Measurements from ENCODE around the gene MEAK7.

Gene MEAK7

DNA sequence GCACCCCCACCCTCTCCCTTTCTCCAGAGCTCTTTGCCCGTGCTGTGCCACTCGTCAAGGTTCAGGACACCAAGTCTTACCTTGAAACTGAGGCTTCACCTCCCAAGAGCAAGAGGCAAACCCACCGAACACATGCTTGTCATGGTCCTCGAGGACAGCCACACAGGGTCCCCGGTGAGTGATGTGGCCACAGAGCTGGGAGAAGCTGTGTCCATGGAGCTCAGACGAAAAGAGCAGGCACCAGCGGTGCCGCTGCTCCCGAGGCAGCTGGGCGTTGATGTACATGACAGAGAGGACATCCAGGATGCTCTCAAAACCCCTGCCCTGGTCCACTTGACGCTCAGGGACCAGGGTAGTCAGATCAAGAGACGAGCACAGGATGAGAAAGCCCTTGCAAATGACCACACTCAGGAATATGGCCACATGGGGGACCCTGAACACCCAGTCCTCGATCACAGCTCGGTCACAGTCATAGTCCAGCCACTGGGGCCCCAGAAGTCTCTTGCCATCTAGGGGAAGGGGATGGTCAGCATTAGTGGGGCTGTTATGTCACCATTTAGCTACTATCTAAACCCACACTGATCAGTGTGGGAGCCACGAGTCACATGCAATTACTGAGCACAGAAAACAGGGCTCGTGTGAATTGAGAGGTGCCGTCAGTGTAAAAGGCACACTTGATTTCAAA lies 17.8 kb downstream of the MEAK7 start:
- DNase-seq (ENCODE audit: low spot score) = no peak

DNA sequence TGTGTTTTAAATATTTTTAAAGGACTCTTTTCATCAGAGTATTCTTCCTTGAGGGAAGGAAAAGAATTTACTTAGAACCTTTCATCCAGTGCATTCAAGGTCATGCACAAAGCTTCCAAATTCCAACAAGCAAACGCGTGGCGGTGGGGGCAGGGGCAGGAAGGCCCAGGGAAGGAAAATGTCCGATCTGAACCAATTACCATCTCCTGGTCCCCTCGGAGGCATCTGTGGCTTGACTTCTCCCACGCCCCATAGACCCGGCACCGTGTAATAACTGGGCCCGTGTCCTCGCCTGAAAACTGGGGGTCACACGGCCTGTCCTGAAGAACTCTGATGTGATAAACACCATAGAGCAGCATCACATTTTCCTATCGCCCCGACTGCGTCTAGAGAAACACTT lies 18.3 kb downstream of the MEAK7 start:
- DNase-seq (ENCODE audit: low spot score) = no peak

DNA sequence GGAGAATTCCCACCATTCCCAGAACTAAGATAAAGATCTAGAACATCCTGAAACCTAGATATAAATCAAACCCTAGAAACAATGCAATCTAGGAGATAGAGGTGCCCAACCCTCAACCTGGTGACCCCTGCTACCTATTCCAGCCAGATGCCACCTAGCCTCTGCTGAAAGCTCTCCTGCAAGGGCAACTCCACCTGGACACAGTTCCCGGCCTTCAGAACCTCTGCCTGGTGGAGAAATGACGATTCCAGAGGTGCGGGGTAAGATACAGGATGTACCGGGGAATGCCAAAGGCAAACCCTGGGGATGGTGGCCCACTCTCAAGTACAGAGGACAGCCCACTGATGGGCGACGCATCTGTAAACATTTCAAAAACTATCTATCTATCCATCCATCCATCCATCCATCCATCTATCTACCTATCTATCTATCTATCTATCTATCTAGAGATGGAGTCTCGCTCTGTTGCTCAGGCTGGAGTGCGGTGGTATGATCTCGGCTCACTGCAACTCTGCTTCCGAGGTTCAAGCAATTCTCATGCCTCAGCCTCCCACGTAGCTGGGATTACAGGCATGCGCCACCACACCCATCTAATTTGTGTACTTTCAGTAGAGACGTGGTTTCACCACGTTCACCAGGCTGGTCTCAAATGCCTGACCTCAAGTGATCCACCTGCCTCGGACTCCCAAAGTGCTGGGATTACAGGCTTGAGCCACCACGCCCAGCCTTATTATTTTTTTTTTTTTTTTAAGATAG lies 19.0 kb downstream of the MEAK7 start:
- DNase-seq (ENCODE audit: low spot score) = no peak

DNA sequence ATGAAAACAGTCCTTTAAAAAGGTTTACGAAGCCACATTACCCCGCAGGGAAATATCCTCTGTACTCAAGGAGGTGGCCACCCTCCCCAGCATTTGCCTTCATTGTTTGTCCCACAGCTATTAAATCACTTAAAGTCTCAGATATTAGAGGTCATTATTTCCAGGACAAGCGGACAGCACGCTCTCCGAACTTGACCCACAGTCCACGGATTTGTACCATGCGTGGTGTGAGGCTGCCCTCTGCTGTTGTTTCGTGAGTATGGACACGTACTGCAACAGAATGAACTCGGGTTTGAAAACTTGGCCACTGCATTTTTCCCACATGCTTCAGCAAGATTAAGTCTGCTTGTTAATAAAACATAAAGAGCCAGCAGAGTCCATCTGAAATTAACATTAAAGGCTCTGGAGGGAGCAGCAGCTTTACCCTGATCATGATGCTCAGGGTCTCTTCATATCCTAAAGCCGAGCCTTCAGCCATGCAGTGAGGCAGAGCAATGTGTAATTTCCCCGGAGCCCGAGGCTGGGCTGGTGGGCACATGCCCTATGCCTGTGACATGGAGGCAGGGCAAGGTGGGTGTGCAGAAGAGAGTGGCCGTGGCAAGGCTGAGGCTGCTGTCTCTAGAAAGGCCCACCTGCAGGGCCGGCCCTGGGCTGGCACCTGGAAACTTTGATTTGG lies 19.7 kb downstream of the MEAK7 start:
- peak; percentile 27 for DNase-seq (ENCODE audit: low spot score)

DNA sequence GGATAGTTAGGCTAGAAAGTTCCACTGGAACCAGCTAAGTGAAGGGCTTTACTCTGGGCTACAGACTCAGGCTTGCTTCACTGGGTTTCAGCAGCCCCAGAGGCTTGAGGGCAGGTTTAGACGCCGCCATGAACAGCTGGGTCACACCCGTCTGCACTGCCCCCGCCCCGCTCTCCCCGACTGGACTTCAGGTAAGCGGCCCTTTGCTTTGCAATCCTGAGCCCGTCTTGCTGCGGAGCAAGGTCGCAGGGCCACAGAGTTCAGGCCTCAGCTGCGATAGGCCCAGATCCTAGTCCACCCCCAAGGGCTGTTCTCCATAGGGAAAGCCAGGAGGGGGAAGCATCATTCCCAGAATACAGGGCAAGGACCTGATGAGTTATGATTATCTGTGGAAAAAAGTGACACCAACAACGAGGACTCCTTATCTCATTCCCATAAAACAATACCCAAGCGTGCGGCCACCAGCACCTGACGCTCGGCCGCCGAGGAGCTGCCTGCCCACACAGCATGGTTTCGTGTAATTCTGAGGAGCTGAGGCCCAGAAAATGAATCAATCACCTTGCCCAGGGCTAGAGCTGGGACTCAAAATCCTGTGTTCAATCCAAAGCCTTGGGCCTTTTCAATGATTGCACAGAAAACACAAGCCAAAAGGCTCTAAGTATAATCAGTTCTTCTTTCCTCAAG lies 20.4 kb downstream of the MEAK7 start:
- DNase-seq (ENCODE audit: low spot score) = no peak

DNA sequence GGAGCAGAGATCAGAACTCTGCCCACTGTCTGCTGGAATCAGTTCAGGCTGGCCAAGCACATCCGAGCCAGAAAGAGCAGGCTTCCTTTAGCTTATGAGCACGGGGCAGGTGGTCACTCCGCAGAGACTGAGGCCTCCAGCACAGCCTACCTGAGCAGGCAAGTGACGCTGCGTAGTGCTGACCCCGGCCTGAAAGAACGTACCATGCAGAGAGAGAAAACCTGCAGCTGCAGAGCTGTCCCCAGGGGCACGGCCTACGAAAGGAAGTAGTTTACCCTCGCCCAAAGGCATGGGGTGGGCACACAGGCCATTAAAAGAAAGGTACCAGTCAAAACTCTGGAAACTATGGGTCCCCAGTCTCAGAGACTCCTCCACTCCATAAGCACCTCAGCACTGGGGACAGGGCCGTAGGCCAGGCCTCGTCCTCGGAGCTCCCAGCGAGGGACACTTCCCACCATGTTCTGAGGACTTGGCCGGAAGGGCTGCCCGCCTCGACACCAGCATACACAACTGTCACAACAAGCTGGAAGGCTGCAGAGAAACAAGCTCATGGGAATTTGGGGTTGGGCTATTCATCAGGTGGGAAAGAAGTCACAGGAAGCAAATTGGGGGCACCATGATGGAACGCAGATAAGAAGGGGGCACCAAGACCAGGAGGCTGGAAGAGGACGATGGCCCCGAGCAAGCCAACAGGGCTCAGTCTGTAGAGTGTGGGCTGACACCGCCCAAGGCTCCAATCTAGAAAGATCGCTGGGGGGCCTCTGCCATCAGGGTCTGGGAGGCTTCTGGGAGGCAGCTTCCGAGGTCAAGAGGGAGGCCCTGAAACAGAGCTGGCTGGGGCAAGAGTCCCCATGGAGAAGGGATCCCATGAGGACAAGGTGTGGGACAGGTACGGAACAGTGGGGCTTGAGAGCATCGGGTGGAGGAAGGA lies 21.2 kb downstream of the MEAK7 start:
- DNase-seq (ENCODE audit: low spot score) = no peak

DNA sequence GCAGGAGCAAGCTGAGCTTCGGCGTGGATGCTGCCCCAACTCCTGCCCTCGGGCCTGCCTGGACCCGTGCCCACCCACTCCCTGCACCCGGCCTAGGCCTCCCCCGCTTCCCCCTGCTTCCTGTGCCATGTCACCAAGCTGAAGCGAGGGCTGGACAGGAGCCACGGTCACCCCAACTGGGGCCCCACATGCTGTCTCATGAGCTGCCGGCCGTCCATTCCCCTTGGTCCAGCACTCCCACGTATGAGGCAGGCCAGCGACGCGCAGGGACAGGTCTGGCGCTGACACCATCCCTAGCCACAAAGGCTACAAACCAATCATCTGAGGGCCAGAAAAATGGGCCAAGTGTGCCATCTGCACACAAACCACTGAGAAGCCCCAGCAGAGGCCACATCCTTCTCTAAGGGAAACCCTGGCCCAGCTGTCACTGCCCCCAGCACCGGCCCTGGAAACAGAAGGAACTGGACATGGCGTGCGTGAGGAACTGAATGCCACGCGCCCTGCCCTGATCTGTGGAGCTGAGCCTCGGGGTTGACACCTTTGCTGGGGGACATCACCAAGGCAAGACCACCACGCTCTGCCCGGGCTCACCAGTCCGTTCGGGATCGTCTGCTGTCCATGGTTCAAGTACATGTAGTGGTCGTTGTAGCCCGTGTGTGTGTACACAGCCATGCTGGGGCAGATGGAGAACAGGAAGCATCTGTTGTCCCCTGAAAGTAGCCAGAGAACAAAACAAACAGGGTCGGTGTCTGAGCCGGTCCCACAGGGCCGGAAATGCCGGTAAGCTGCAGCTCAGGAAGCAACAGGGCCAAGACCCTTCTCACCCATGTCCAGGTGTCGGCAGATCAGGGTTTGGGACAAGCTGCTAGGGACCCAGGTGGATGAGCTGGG lies 22.2 kb downstream of the MEAK7 start:
- no peak for DNase-seq (ENCODE audit: low spot score)

DNA sequence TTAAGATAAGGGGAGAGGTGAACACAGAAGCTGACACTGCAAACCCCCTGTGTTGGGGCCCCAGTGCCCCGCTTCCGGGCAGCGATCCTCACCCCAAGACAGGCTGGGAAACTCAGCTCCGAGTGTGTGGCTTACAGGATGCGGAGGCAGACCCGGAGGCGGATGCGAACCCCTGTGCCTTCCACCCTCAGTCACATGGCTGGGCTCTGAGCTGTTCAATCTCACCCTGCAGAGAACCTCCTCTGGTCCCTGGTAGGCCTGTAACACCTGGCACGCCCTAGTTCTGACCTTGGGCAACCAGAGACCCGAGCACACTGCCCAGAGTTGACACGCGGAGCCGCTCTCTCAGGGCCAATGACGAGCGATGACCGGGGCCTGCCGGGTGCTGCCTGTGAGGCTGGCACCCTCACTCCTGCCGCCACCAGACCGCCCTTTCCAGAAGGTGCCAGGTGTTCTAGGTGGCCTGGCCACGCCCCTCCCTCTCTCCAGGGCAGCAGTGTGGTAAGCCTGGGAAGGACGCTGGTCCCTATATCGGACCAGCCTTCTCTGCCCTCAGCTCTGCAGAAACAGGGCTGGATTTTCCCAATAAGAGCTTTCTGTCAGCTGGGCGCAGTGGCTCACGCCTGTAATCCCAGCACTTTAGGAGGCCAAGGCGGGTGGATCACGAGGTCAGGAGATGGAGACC lies 23.3 kb downstream of the MEAK7 start:
- no peak for DNase-seq (ENCODE audit: low spot score)

DNA sequence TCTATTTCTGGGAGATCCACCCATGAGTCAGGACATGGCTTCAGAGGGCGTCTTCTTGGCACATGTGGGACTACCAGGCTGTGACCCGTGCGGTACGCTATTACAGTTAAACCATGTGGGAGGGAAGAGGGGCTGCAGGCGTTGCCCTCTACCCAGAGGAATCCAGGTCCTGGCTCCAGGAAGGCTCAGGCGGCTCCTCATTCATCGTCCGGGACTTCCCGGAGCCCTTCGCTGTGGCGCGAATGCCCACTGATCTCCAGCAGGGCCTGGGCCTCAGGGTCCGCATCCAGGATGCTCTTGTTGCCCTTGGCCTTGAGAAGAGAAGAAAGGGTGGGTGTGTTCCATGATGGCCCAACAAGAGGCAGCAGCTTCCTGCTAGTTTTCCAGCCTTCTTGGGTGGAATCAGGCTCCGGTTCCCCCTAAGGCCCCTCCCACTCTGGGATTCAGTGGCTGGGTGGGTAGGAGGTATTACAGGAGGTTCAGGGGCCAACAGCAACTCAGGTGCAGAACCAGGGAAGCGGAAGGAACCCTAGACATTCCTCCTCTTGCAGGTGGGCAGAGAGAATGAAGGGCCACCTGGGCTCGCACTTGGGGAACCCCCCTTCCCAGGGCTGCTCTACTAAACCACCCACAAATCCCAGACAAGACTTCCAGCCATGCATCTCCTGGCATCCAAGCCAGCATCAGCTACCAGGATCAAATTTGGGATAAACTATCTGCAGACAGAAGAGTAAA lies 24.6 kb downstream of the MEAK7 start:
- no peak for DNase-seq (ENCODE audit: low spot score)

DNA sequence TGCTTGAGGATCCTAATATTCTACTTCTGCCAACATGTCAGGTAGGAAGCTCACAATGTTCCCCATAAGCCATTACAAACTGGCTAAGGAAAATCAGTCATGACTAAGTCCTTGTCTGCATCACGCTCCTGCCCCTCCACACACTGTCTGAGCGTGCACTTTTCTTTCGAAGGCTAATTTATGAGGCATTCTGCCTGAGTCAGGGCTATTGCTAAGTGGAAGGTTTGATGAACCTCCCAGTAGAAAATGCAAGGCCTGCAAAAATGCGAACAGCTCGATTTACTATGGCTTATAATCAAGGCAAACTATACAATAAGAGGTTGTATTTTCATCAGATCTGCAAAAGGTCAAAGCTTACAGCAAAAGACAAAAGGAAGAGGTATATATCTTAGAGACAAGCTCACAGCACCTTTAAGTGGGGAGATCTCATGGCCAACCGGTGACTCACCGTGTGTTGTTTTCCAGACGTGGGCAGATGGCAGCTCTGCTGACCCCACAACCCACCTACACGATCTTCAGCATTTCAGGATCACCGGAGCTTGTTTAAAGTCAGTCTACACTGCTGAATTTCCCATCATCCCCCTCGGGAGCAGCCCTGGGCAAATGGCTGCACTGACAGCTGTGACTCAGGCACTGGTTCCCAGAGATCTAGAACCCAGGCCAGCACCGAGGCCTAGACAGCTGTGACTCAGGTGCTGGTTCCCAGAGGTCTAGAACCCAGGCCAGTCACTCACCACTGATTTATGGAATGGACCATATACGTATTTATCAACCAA lies 26.1 kb downstream of the MEAK7 start:
- DNase-seq (ENCODE audit: low spot score) = no peak

DNA sequence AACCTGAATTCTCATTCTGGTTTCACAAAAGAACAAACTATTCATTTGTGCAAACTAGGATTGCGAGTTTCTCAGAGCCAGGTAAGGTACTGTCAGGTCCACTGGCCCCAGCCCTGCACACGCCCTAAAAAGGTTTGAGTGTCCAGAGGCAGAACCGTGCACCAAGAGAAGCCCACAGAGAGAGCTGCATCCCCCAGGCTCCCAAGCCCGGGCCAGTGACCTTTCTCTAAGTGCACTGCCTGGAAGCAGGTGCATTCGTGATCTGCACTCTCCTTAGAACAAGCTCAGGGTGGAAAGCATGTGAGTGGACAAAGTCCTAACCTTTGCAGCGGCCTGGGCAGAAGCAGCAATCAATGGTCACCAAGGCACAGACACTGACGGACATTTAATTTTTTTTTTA lies 26.8 kb downstream of the MEAK7 start:
- no peak for DNase-seq (ENCODE audit: low spot score)

DNA sequence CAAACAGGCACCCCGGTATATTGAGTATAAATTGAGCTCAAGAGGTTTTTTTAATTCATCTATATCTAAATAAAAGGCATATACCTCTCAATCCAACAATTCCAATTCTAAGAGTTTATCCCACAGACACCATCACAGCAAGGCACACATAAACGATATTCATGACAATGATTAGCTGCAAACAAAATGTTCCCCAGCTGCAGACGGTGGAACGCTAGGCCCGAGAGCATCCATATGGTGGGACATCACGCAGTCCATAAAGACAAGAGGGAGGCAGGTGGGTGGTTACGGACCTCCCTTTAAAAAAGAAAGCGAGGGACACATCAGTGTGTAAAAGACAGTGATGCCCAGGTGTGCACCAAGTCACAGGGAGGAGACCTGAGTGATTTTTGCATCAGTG lies 28.1 kb downstream of the MEAK7 start:
- DNase-seq (ENCODE audit: low spot score) = no peak

DNA sequence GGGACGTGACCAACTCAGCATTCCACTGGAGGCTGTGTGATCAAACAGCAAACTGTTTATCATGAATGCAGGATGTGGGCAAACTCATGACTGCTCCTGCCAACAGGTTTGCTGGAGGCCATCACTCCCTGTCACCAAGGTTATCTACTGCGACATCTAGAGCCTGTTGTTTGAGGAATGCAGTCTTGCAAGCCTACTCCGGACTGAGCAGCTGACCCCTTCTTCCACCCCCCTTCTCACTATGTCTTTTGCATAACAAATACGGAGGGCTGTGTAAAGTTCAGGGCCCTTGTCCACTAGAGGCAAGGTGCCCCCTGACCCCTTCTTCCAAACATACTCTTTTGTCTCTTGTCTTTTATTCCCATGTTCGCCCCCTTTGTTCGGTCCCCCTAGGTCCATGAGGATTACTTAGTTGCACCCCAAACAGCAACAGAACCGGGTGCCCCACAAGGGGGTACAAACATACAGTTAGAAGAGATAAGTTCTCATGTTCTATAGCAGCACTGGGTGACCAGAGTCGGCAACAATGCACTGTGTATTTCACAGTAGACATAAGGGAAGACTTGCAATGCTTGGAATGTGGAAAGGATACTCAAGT lies 28.7 kb downstream of the MEAK7 start:
- DNase-seq (ENCODE audit: low spot score) = no peak

DNA sequence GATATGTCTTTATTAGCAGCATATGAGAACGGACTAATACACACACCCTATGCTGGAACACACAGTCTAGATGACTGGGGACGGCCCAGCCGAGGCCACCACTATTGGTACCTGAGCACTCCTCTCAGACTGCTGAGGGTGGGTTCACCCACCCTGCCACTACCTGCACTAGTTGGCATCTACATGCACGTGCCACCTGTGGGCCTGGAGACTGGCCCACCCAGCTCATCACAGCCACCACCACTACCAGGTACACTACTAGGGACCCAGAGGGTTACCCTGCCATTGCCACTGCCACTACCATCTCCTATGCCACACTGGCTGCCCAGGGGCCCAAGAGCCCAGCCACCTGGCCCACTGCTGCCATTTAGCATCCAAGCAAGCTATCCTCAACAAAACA lies 32.5 kb downstream of the MEAK7 start:
- no peak for DNase-seq (ENCODE audit: low spot score)

DNA sequence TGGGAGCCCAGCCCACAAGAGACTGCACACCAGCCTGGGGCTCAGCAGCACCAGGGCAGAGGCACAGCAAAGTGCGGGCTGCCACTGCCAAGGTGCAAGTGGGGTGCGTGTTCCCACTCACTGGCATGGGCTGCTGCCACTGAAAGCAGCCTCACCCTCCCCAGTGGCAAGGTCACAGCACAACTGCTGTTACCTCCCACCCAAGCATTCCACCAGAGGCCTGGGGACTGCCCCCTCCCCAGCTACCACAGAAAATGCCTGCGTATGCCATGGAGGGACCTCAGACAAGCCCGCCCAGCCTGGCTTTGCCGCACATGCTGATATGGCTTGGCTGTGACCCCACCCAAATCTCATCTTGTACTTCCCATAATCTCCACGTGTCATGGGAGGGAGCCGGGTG lies 33.1 kb downstream of the MEAK7 start:
- DNase-seq (ENCODE audit: low spot score) = no peak

DNA sequence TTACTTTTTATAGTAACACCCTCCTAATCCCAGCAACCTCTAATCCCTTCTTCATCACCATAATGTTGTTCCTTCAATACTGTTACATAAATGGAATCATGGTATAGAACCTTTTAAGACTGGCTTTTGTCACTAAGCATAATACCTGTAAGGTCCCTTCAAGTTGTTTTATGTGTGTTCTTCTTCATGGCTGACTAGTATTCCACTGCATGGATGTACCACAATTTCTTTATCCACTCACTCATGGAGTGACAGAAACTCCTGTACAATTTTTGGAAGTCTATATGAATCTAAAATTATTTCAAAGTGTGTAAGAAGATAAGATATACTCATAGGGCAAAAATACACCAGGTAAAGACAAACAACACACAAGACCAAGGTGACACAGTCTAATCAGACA lies 36.8 kb downstream of the MEAK7 start:
- DNase-seq (ENCODE audit: low spot score) = no peak

DNA sequence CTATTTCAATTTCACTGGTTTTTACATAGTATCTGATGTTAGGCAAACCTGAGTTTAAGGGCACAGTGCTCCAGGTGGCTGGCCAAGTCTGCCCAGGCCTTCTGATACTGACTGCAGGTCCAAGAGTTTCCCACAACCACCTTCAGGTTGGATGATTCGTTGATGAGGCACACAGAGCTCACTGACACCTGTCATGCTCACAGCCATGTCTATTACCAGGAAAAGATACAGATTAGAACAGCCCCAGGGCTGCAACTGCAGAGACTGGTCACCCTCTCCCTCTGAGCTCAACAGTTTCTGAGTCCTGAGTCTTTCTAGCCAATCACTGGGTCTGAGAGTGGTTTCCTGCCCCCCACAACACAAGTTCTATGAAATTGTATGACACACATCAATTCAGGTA lies 37.2 kb downstream of the MEAK7 start:
- DNase-seq (ENCODE audit: low spot score) = no peak

DNA sequence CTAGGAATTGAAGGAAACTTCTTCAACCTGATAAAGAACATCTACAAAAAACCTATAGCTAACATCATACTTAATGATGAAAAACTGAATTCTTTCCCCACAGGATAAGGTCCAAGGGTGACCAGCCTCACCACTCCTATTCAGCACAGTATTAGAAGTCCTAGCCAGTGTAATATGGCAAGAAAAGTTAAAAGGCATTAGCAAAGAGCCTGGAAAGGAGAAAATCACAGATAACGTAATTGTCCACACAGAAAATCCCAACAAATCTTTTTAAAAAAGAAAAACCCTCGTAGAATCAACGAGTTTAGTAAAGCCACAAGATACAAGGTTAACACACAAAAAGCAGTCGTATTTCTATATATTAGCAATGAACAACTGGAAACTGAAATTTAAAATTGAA lies 37.8 kb downstream of the MEAK7 start:
- no peak for DNase-seq (ENCODE audit: low spot score)

Data from SW480 (cell line).